Measurements from ENCODE around the gene IL4R.

- TF ChIP-seq CTCF (conservative IDR thresholded peaks at IDR 0.05) = peak; percentile 35
- TF ChIP-seq ZFX (IDR thresholded peaks at IDR 0.05) = no peak
Measured at GRCh38 chr16:27374804-27375425, 61.1 kb downstream of the IL4R start.

Measured in C4-2B (cell line).